SKM-1 treated with dmso at 0.1 percent for 144 hours (cell line): ENCODE results near the gene SMAD3.

Experiments
- DNase-seq: peaks from one replicate; lab custom pipeline; 2025; ENCODE audit not compliant: unreplicated experiment; lab: John Stamatoyannopoulos, UW

Gene SMAD3

DNA sequence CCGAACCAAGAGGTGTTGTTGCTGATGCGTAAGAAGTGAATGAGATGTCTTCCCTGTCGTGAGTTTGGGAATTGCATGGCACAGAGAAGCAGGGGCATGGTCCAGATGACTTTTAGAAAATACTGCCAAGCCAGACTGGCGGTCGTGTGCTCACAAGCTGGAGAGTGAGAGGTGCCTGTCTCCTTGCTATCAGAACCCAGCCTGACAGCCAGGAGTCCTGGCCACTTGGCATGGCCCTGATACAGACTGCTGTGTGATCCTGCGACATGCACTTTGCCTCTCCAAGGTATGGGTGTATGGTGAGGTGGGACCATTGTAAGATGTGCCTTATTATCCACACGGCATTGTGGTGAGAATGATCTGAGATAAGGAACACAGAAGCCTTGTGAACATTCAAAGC, 93.0 kb downstream of the SMAD3 start:
- no peak for DNase-seq

GRCh38 chr15:67161412-67161811, 96.0 kb downstream of the SMAD3 start:
- no peak for DNase-seq

DNA sequence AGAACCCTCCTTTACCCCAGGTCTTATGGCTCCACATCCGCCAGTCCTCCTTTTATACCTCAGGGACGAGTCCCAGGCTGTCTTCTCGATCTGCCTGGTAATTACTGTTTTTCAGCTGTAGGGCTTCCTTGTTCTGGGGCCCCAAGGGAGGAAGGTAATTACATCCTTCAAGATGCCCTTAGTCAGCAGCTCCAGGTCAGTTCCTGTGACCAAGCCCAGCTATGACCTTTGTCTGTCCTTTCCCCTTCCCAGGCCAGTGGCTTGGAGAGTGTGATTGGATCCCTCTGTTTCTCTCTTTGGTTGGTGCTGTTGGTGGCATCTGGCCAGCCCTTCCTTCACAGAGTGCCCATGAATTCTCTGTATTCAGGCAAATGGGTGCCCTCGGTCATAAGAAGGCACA, 96.5 kb downstream of the SMAD3 start:
- peak; percentile 19 for DNase-seq

DNA sequence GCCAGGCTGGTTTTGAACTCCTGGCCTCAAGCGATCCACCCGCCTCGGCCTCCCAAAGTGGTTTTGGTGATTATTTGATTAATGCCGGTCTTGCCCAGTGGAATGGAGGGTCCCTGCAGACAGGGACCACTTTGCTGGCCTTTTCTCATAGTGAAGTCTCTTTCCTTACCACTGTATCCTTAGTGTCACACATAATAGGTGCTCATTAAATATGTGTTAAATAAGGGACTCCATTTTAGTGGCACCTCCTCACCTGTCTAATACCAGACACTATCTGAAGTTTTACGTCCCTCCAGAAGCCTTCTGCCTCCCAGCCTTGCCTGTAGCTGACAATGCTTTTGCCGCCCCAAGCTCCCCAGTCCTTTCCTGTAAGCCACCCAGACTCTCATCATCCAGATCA, 97.8 kb downstream of the SMAD3 start:
- no peak for DNase-seq

DNA sequence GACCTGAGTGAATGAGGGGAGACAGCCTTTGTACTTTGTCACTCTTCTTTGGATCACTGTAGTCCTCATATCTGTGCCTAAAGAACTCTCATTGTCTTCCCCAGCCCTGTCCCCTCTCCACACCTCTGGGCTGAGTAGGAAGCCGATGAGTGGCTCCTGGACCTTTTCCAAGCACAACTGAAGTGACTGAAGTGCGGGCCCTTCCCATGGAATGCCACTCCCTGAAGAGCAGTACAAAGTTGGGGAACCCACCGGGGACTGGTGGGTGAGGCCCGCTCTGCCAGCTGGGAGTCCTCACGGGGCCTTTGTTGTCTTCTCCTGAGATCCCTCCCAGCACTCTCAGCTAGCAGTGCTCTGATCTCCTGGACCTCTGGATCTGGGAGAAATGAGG, 99.0 kb downstream of the SMAD3 start:
- DNase-seq: no peak

- DNase-seq: no peak
These were observed 99.4 kb downstream of the SMAD3 start for GRCh38 chr15:67164811-67165253.

DNA sequence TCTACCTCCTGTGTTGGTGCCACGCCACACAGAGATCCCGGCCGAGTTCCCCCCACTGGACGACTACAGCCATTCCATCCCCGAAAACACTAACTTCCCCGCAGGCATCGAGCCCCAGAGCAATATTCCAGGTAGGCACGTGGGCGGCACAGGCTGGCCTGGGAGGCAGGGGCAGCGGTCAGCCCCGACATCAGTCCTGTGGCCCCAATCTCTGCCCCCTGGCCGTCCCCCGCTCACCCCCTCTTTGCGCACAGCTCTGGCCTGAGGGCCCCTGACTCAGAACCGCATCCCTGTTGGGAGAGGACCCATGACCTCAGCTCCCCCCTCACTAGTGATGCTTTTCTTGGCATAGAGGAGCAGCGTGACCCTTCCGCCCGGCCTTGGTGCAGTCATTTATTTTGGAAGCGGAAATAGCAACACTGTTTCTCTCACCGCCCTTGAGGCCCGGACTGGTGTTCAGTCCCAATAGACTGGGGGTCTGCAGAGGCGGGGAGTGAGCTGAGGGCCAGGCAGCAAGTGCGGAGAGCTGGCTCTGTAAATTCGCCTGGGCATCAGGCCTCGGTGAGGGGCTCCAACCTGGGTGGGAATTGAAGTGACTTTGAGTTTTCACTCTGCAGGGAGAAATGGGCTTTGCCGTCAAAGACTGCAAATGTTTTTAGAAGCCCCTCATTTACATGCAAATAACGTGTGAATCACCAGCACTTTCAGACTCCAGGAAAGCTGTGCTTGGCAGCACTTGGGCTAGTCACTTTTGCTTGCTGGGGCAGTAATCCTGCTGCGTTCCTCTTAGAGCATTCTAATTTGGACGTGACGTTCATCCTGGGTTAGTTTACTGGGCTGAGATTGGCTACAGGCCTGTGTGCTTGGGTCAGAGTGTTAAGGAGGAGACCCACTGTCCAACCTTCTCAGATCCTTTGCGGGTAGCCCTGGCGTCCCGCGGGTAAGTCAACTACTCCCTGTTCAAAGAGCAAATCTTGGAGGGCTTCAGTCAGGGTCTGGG, 100.2 kb downstream of the SMAD3 start:
- DNase-seq: no peak

DNA sequence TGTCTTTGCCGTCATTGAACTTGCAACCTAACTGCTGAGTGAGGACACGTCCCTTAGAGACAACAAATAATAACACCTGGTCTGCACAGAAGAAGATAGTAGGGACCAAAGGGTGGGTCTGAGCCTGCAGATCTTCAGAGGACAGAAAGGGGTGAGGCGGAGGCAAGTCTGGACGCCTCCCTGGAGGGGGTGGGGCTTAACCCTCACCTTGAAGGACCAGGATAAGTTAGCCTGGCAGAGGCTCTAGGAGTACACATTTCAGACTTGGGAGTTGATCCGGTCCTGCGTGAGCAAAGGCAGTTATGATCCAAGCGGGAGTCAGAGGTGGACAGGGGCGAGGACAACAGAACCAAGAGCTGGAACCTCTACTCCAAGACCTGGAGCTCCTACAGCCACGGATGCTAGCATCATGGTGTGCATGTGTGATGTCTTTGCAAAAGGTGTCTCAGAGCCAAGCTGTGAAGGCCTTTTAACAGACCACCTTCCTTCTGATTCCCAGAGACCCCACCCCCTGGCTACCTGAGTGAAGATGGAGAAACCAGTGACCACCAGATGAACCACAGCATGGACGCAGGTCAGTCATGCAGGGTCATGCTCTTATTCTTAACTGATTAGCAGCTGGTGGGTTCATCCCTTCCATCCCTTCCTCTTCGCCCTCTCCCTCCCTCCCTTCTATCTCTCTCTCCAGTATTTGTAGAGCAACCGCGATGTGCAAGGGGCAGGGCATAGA, 101.0 kb downstream of the SMAD3 start:
- DNase-seq: no peak

DNA sequence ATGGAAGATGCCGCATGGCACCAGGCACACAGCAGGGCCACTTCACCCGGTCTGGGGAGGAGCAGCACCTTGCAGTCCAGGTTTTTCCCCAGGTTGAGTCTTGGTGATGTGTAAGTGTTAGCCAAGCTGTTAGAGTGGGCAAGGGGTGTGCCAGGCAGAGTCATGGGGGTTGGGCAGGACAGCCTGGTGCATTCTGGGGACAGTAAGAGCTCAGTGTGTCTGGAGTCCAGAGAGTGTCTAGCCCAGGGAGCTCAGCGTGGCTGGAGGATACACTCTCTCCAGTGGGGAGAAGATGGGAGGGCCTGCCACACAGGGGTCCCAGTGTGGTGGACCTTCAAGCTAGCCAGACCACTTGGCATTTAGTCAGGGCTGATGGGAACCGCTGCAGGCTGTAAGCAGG, 101.7 kb downstream of the SMAD3 start:
- DNase-seq: no peak

DNA sequence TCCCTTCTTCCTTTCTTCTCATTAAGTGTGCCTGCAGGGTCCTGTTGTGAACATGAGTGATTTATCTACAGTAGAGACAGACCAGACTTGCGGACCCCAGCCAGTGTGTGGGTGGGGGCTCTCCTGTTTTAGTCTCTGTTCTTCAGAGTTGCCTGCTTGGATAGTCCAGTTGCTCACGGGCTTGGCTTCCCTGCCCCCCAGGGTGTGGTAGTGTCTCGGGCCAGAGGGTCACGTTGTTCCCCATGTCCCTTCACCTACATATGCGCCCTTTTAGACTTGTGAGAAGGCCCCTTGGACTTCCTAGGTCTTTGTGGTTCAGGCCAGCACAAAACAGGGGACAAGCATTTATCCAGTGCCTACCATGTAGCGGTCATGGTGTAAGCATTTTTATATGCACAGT, 103.3 kb downstream of the SMAD3 start:
- DNase-seq: no peak

GRCh38 chr15:67170143-67170925, 104.9 kb downstream of the SMAD3 start:
- no peak for DNase-seq

DNA sequence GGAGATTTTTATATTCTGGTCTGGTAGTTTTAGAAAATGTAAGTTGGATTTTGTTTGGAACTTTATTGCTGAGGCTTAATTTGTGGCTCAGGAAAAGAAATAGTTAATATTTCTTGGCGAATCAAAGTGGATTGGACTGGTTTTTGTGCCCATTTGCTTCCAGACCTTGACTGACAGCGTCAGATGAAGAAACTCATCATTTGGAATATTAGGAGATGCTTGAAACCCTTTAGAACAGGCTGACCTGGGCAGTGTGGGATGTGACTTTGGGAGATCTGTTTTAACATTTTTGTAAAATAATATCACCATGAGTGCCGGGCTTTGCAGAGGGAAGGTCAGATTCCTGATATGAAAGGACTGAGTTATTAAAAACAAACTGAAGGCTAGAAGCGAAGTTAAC, 106.1 kb downstream of the SMAD3 start:
- DNase-seq: no peak

DNA sequence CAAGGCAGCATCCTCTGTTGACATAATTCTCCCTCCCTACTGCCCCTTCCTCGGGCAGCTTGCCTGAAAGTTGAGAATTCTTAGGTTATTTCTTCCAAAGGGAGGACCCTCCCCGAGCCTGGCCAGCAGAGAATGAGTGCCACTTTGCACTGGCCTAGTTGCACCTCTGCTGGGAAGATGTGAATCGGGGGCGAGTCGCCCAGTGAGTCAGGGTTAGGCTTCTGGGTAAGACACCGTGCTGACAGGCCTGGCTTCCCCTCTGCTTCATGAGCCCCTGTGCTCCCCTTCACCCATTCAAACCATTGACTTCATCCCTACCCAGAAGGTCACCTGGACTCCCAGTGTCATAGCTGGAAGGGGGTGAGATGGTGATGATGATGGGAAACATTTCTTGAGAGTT, 106.8 kb downstream of the SMAD3 start:
- DNase-seq: no peak

DNA sequence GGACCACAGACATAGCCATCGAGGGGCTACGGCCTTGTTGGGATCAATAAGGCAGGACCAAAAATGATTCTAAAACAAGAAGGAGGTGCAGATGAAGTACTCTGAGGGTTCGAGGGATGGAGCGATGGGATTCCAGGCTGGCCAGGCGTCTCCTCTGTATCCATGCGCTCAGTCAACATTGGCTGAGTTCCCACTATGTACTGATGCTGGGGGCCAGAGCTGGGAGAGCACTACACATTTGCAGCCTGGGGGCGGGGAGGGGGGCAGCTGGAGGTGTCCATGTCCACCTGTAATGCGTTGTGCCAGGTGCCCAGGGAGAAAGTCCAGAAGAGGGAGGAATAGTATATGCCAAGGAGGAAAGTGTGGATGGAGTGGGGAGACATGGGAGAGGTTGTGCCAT, 107.6 kb downstream of the SMAD3 start:
- DNase-seq: no peak

- no peak for DNase-seq
These were observed 108.4 kb downstream of the SMAD3 start for GRCh38 chr15:67173786-67174185.

DNA sequence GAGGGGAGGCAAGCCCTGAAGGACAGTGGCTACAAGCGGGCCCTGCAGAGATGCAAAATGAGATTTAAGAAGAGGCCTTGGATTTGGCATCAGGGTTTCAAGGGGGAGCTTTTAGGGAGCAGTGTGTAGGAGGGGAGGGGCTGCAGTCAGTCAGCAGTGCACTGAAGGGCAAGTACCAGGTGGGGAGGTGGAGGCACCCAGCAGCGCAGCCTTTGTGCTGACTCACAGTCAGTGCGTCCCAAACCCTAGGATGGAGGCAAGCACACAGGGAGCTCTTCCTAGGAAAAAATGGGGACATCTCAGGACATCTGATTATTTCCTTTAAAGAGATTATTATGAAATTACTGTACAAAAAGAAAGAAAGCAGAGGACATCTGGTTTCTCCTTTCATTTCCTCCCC, 109.0 kb downstream of the SMAD3 start:
- DNase-seq: no peak

- DNase-seq: no peak
These were observed 109.6 kb downstream of the SMAD3 start for GRCh38 chr15:67174864-67175573.

- peak; percentile 88 for DNase-seq
These were observed 110.3 kb downstream of the SMAD3 start for GRCh38 chr15:67175643-67176071.

GRCh38 chr15:67176195-67176971, 111.0 kb downstream of the SMAD3 start:
- DNase-seq: no peak

- DNase-seq: no peak
These were observed 112.3 kb downstream of the SMAD3 start for GRCh38 chr15:67177752-67178151.
